ENCODE results near the gene P4HA1. TPM values are rescaled to one million over a fixed set of nuclear protein-coding genes. Genes with fewer than 3 reads are reported as not detected.

The P4HA1 gene
- total RNA-seq, 1 experiment from 2014 or later = 181 TPM

DNA sequence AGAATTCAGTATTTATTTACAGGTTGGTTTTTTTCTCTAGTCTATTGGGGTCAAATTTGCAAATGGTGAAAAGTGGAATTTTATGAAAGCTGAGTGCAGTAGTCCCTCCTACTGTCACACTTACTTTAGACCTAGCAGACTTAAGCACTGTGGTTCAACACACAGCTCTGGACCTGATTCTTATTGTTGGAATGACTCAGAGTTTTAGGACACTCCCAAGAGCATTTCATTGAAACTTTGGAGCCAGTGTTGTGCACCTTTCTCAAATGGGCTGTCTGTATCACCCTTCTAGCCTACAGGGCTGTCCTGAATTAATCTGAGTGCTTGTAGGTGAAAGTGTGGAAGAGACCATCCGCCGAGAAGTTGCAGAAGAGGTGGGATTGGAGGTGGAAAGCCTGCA is 29.7 kb upstream of the P4HA1 start:
- ChIA-PET CTCF (interaction anchor here (0.5 kb wide), 1 partner anchor 31 kb away, joined by 7 read pairs; no protein-coding TSS in a partner anchor), POLR2A (ENCODE audit: unreplicated experiment) (interaction anchor here (1.0 kb wide), 2 partner anchors 16 to 31 kb away, joined by 4 to 10 read pairs; partner anchors contain the start of gene NUDT13)
- H3K27ac ChIP-seq (ENCODE audit: low read length) = no peak overlapping the region
- no peaks in the 10 kb centered on the region for H3K9me2 ChIP-seq (replicated peaks; ENCODE audit: low read length)
- H3K36me3 ChIP-seq (ENCODE audit: low read depth, low read length) = peaks cover 43% of the 10 kb centered on the region
- H3K4me3 ChIP-seq (ENCODE audit: low read length) = no peak overlapping the region
- 0 out of 2 replicates have a peak, but pooled peaks cover 4% of the 10 kb centered on the region for H3K79me2 ChIP-seq (ENCODE audit: low read length)
- intact Hi-C loops (cut with micrococcal nuclease) = no loop called here
- peak; percentile 49 for ATAC-seq
- no peak overlapping the region for H2AFZ ChIP-seq (ENCODE audit: low read length)
- H3K27me3 ChIP-seq (ENCODE audit: low read length) = no peaks in the 10 kb centered on the region
- no peak overlapping the region for H3K9ac ChIP-seq (ENCODE audit: low read length)
- peaks cover 7% of the 10 kb centered on the region for H3F3A ChIP-seq (ENCODE audit: low read length, unreplicated experiment)
- BruUV-seq (replicated peaks) = no TSS peak
- no peak for TF ChIP-seq EZH2 (IDR thresholded peaks at IDR 0.05; ENCODE audit: low read length, unreplicated experiment)
- no peak for TF ChIP-seq EZH2phosphoT487 (IDR thresholded peaks at IDR 0.05; ENCODE audit: borderline replicate concordance, low read length)
- TF ChIP-seq, protein P1, sequence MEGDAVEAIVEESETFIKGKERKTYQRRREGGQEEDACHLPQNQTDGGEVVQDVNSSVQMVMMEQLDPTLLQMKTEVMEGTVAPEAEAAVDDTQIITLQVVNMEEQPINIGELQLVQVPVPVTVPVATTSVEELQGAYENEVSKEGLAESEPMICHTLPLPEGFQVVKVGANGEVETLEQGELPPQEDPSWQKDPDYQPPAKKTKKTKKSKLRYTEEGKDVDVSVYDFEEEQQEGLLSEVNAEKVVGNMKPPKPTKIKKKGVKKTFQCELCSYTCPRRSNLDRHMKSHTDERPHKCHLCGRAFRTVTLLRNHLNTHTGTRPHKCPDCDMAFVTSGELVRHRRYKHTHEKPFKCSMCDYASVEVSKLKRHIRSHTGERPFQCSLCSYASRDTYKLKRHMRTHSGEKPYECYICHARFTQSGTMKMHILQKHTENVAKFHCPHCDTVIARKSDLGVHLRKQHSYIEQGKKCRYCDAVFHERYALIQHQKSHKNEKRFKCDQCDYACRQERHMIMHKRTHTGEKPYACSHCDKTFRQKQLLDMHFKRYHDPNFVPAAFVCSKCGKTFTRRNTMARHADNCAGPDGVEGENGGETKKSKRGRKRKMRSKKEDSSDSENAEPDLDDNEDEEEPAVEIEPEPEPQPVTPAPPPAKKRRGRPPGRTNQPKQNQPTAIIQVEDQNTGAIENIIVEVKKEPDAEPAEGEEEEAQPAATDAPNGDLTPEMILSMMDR (conservative IDR thresholded peaks at IDR 0.05; ENCODE audit: low read depth, low read length) = no peak
- peak; percentile 59 for DNase-seq
- H3K4me2 ChIP-seq (ENCODE audit: low read length) = no peak overlapping the region
- peaks cover 7% of the 10 kb centered on the region for H4K20me1 ChIP-seq (ENCODE audit: low read length)
- peaks cover 24% of the 10 kb centered on the region for H3K4me1 ChIP-seq (ENCODE audit: insufficient read depth, low read length)
- no peaks in the 10 kb centered on the region for H3K9me3 ChIP-seq (ENCODE audit: low read length)

GRCh38 chr10:73119952-73120351 is 23.3 kb upstream of the P4HA1 start:
- Histone ChIP-seq H3F3A (ENCODE audit: low read length, unreplicated experiment) (peaks cover 6% of the 10 kb centered on the region), H3K9me2 (replicated peaks; ENCODE audit: low read length) (no peaks in the 10 kb centered on the region), H3K9me3 (ENCODE audit: low read length) (no peaks in the 10 kb centered on the region), H3K4me1 (ENCODE audit: insufficient read depth, low read length) (peaks cover 49% of the 10 kb centered on the region), H3K4me2 (ENCODE audit: low read length) (no peak overlapping the region), H3K27ac (ENCODE audit: low read length) (0 out of 2 replicates have a peak overlapping the region, but pooled peaks have one; percentile 0), H3K9ac (ENCODE audit: low read length) (no peak overlapping the region), H3K36me3 (ENCODE audit: low read depth, low read length) (peaks cover 10% of the 10 kb centered on the region; the same call in 1 of the 2 replicates), H3K4me3 (ENCODE audit: low read length) (no peak overlapping the region), H3K27me3 (ENCODE audit: low read length) (no peaks in the 10 kb centered on the region), H3K79me2 (ENCODE audit: low read length) (no peaks in the 10 kb centered on the region), H2AFZ (ENCODE audit: low read length) (no peak overlapping the region), H4K20me1 (ENCODE audit: low read length) (no peaks in the 10 kb centered on the region)
- TF ChIP-seq, protein P1 (conservative IDR thresholded peaks at IDR 0.05; ENCODE audit: low read depth, low read length) = no peak
- TF ChIP-seq EZH2 (IDR thresholded peaks at IDR 0.05; ENCODE audit: low read length, unreplicated experiment) (no peak), EZH2phosphoT487 (IDR thresholded peaks at IDR 0.05; ENCODE audit: borderline replicate concordance, low read length) (no peak)
- DNase-seq (no peak), ATAC-seq (no peak)
- ChIA-PET CTCF (no interaction called here), POLR2A (ENCODE audit: unreplicated experiment) (no interaction called here)
- intact Hi-C loops (cut with micrococcal nuclease) = no loop called here
- BruUV-seq (replicated peaks) = TSS peak; percentile 1

DNA sequence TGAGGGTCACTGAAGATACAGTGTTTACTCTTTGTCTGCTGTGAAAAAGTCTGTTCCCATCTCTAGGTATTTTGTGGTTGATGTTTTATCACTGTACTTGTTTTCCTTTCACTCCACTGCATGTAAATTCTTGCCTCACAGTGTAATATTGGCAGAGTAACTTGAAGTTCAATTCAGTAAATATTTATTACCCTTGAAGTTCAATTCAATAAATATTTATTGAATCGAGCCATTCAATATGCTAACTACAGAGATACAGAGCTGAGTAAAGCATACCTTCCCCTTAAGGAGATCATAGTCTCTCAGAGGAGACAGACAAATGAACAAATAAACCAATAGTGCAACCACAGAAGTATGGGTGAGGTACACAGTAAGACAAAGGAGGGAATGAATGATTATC is 22.8 kb upstream of the P4HA1 start:
- no peak overlapping the region for H3K4me3 ChIP-seq (ENCODE audit: low read length)
- POLR2A ChIA-PET (ENCODE audit: unreplicated experiment) = no interaction called here
- no peaks in the 10 kb centered on the region for H3K9me3 ChIP-seq (ENCODE audit: low read length)
- H3K36me3 ChIP-seq (ENCODE audit: low read depth, low read length) = peaks cover 7% of the 10 kb centered on the region; the same call in 1 of the 2 replicates
- no peak overlapping the region for H3K9ac ChIP-seq (ENCODE audit: low read length)
- no peak overlapping the region for H2AFZ ChIP-seq (ENCODE audit: low read length)
- CTCF ChIA-PET = no interaction called here
- H3K27ac ChIP-seq (ENCODE audit: low read length) = 0 out of 2 replicates have a peak overlapping the region, but pooled peaks have one; percentile 0
- H3K79me2 ChIP-seq (ENCODE audit: low read length) = no peaks in the 10 kb centered on the region
- no peak for ATAC-seq
- no peaks in the 10 kb centered on the region for H3K9me2 ChIP-seq (replicated peaks; ENCODE audit: low read length)
- no peak overlapping the region for H3K4me2 ChIP-seq (ENCODE audit: low read length)
- TF ChIP-seq EZH2 (IDR thresholded peaks at IDR 0.05; ENCODE audit: low read length, unreplicated experiment) (no peak), EZH2phosphoT487 (IDR thresholded peaks at IDR 0.05; ENCODE audit: borderline replicate concordance, low read length) (no peak)
- TF ChIP-seq, protein P1 (conservative IDR thresholded peaks at IDR 0.05; ENCODE audit: low read depth, low read length) = no peak
- peak; percentile 19 for DNase-seq
- peaks cover 49% of the 10 kb centered on the region for H3K4me1 ChIP-seq (ENCODE audit: insufficient read depth, low read length)
- peaks cover 6% of the 10 kb centered on the region for H3F3A ChIP-seq (ENCODE audit: low read length, unreplicated experiment)
- no TSS peak for BruUV-seq (replicated peaks)
- no peaks in the 10 kb centered on the region for H3K27me3 ChIP-seq (ENCODE audit: low read length)
- H4K20me1 ChIP-seq (ENCODE audit: low read length) = no peaks in the 10 kb centered on the region
- intact Hi-C loops (cut with micrococcal nuclease) = no loop called here

Data from PC-3 (cell line).